HCT116 (cell line): Measurements from ENCODE around the gene SPEF1. TPM values are rescaled to one million over a fixed set of nuclear protein-coding genes. Genes with fewer than 3 reads are reported as not detected.

Source experiments
- ATAC-seq: fragments of 200-7000 bp; cut with Tn5 transposase; 2 replicates; pipeline ENCODE4 v1.9.1; 2020; ENCODE audit warnings: mild to moderate bottlenecking, moderate library complexity
- BruUV-seq: library from RNA; stranded (reverse); fragments of 400-500 nt; replicated peaks from 2 replicates; lab custom pipeline; 2021; lab: Mats Ljungman, UMichigan
- CTCF ChIA-PET: fragments of 300-600 bp; sonication (Branson Sonifier 250); formaldehyde crosslinking; loops from one replicate; lab custom pipeline; 2021; ENCODE audit warnings: antibody characterized with exemption; lab: Charles Lee
- POLR2A ChIA-PET: fragments of 300-600, 350-600 bp; sonication (Branson Sonifier 250); formaldehyde crosslinking; loops from one replicate; lab custom pipeline; 2021; ENCODE audit warnings: antibody characterized with exemption; lab: Charles Lee
- RAD21 ChIA-PET, 2 experiments: fragments of 300-600 bp; sonication (Branson Sonifier 250); formaldehyde crosslinking; loops; one replicate each; lab custom pipeline; 2023; ENCODE audit warnings: low total read pairs in 2 of 2; ENCODE audit not compliant: uncharacterized antibody in 2 of 2, unreplicated experiment in 2 of 2, low non-redundant PET in 1 of 2; lab: Charles Lee
- DNase-seq: peaks from one replicate; pipeline ENCODE4 v3.0.0-alpha.2; 2010; ENCODE audit warnings: low read depth, low spot score
- H2AFZ ChIP-seq: fragments of 200-600 bp; shearing (Covaris generic), sonication (generic); 2 replicates; pipeline ENCODE4 v1.6.1; 2017; ENCODE audit warnings: low read depth, mixed run types, mixed read lengths, antibody characterized with exemption, low read length; ENCODE audit not compliant: poor library complexity, severe bottlenecking
- H3K27ac ChIP-seq: 2 replicates; pipeline ENCODE4 v1.5.1; 2012; ENCODE audit warnings: low read depth, low read length
- H3K27me3 ChIP-seq: fragments of 200-600 bp; sonication (generic); 2 replicates; pipeline ENCODE4 v1.6.1; 2016; ENCODE audit warnings: mixed run types, low read length, mixed read lengths; ENCODE audit not compliant: insufficient read depth
- H3K36me3 ChIP-seq, 2 experiments: fragments of 200-500 bp in 1 of 2; fragments of 200-600 bp in 1 of 2; sonication (Bioruptor generic) in 1 of 2; sonication (generic) in 1 of 2; 2 replicates each; pipeline versions ENCODE4 v1.5.1 to v1.6.1; 2014 to 2016; ENCODE audit warnings: low read length in 2 of 2, inconsistent platforms in 1 of 2, mixed read lengths in 1 of 2, mixed run types in 1 of 2; ENCODE audit not compliant: insufficient read depth in 2 of 2, control insufficient read depth in 1 of 2
- H3K4me1 ChIP-seq, 2 experiments: fragments of 200-600 bp in 1 of 2; sonication (generic) in 1 of 2; 2 replicates each; pipeline versions ENCODE4 v1.5.1 to v1.6.1; 2012 to 2017; ENCODE audit warnings: low read length in 2 of 2, inconsistent platforms in 1 of 2, mild to moderate bottlenecking in 1 of 2, mixed read lengths in 1 of 2, mixed run types in 1 of 2, moderate library complexity in 1 of 2; ENCODE audit not compliant: insufficient read depth in 2 of 2, control insufficient read depth in 1 of 2
- H3K4me2 ChIP-seq: fragments of 200-600 bp; sonication (generic); 2 replicates; pipeline ENCODE4 v1.6.1; 2017; ENCODE audit warnings: mixed run types, low read length, mixed read lengths
- H3K4me3 ChIP-seq, 2 experiments: fragments of 200-600 bp in 1 of 2; sonication (generic) in 1 of 2; replicated peaks in 1 of 2; 2 replicates each; pipeline ENCODE4 v1.5.1; 2011 to 2016; ENCODE audit warnings: low read length in 2 of 2, control low read depth in 1 of 2, low read depth in 1 of 2, mild to moderate bottlenecking in 1 of 2, mixed read lengths in 1 of 2, mixed run types in 1 of 2
- H3K79me2 ChIP-seq: fragments of 200-600 bp; sonication (generic); 2 replicates; pipeline ENCODE4 v1.6.1; 2017; ENCODE audit warnings: mild to moderate bottlenecking, mixed run types, low read length, moderate library complexity, mixed read lengths; ENCODE audit not compliant: insufficient read depth
- H3K9ac ChIP-seq: fragments of 200-600 bp; sonication (generic); 2 replicates; pipeline ENCODE4 v1.6.1; 2016; ENCODE audit warnings: low read length, mixed read lengths
- H3K9me2 ChIP-seq: fragments of 200-600 bp; sonication (generic), shearing (Covaris generic); 2 replicates; pipeline ENCODE4 v1.6.1; 2017; ENCODE audit warnings: mixed run types, mild to moderate bottlenecking, moderate library complexity; ENCODE audit not compliant: insufficient read depth
- H3K9me3 ChIP-seq, 2 experiments: fragments of 200-500 bp in 1 of 2; fragments of 200-600 bp in 1 of 2; sonication (Bioruptor generic) in 1 of 2; sonication (generic) in 1 of 2; 2 replicates each; pipeline ENCODE4 v1.6.1; 2014 to 2017; ENCODE audit warnings: low read length in 2 of 2, mixed read lengths in 2 of 2, inconsistent platforms in 1 of 2, low read depth in 1 of 2, mild to moderate bottlenecking in 1 of 2, mixed run types in 1 of 2, moderate library complexity in 1 of 2; ENCODE audit not compliant: control insufficient read depth in 1 of 2, insufficient read depth in 1 of 2
- H4K20me1 ChIP-seq: fragments of 200-600 bp; sonication (generic), shearing (Covaris generic); 2 replicates; pipeline ENCODE4 v1.6.1; 2017; ENCODE audit warnings: mixed run types, mild to moderate bottlenecking, moderate library complexity; ENCODE audit not compliant: insufficient read depth
- CBX3 ChIP-seq: IDR thresholded peaks from 2 replicates; pipeline ENCODE4 v1.6.1; 2012; ENCODE audit warnings: low read depth
- ELF1 ChIP-seq: IDR thresholded peaks from 2 replicates; pipeline ENCODE4 v1.6.1; 2012; ENCODE audit warnings: low read depth, borderline replicate concordance
- EZH2 ChIP-seq: fragments of 200-600 bp; sonication (generic); IDR thresholded peaks from 2 replicates; pipeline ENCODE4 v1.6.1; 2017; ENCODE audit warnings: antibody characterized with exemption, mixed run types
- EZH2phosphoT487 ChIP-seq: fragments of 200-600 bp; IDR thresholded peaks from 2 replicates; pipeline ENCODE4 v1.6.1; 2018; ENCODE audit warnings: antibody characterized with exemption, borderline replicate concordance
- JUND ChIP-seq: IDR thresholded peaks from 2 replicates; pipeline ENCODE4 v1.6.1; 2012
- POLR2A ChIP-seq: IDR thresholded peaks from 2 replicates; pipeline ENCODE4 v1.7.0; 2011; ENCODE audit warnings: borderline replicate concordance; ENCODE audit not compliant: insufficient read depth, insufficient read length; ENCODE audit errors: extremely low read depth
- SIN3A ChIP-seq: IDR thresholded peaks from 2 replicates; pipeline ENCODE4 v1.6.1; 2012; ENCODE audit warnings: low read depth
- SP1 ChIP-seq: IDR thresholded peaks from 2 replicates; pipeline ENCODE4 v1.6.1; 2012; ENCODE audit warnings: low read depth
- SRF ChIP-seq: IDR thresholded peaks from 2 replicates; pipeline ENCODE4 v1.6.1; 2012; ENCODE audit warnings: low read depth
- TCF7L2 ChIP-seq: IDR thresholded peaks from 2 replicates; pipeline ENCODE4 v1.7.0; 2011; ENCODE audit warnings: borderline replicate concordance, inconsistent platforms; ENCODE audit not compliant: insufficient read depth, insufficient read length; ENCODE audit errors: extremely low read depth
- YY1 ChIP-seq: IDR thresholded peaks from 2 replicates; pipeline ENCODE4 v1.6.1; 2011; ENCODE audit warnings: low read length, low read depth, moderate library complexity, mild to moderate bottlenecking; ENCODE audit not compliant: insufficient replicate concordance; ENCODE audit errors: extremely low read depth
- ZBTB33 ChIP-seq: IDR thresholded peaks from 2 replicates; pipeline ENCODE4 v1.6.1; 2011; ENCODE audit warnings: mild to moderate bottlenecking, low read length, moderate library complexity; ENCODE audit not compliant: insufficient replicate concordance; ENCODE audit errors: extremely low read depth
- ZFX ChIP-seq: fragments of 450-650 bp; IDR thresholded peaks from 2 replicates; pipeline ENCODE4 v1.6.1; 2017
- ZNF274 ChIP-seq: fragments of 200-500 bp; sonication (Bioruptor generic); IDR thresholded peaks from 2 replicates; pipeline ENCODE4 v1.6.1; 2014; ENCODE audit warnings: mild to moderate bottlenecking, low read depth, low read length, inconsistent platforms
- intact Hi-C: fragments of 100-400 bp; cut with micrococcal nuclease; formaldehyde crosslinking; loops from 2 replicates; pipeline ENCODE4 v1.10.0; 2022
- total RNA-seq: library from RNA; stranded (reverse); gene quantifications from one replicate; pipeline ENCODE4 v1.2.1, GENCODE V29; 2021; ENCODE audit not compliant: unreplicated experiment

The SPEF1 gene
- total RNA-seq, 1 experiment from 2014 or later: 0.93 TPM

- no peak for TF ChIP-seq SP1
- TF ChIP-seq YY1: no peak
- TF ChIP-seq POLR2A: no peak
- TF ChIP-seq ELF1: no peak
These were observed 42.9 kb downstream of the SPEF1 start (continued) for GRCh38 chr20:3738111-3739053.

GRCh38 chr20:3735768-3736167 lies 45.5 kb downstream of the SPEF1 start:
- no peak overlapping the region for H3K4me2 ChIP-seq
- no peaks in the 10 kb centered on the region for H3K27me3 ChIP-seq
- CTCF ChIA-PET: no interaction called here
- BruUV-seq: no TSS peak
- RAD21 ChIA-PET: no interaction called here
- no peaks in the 10 kb centered on the region for H3K9me2 ChIP-seq
- no peak overlapping the region for H3K9ac ChIP-seq
- H3K4me1 ChIP-seq: peaks cover 3 to 11% of the 10 kb centered on the region in 2 experiments
- H3K27ac ChIP-seq: no peak overlapping the region
- no peak for DNase-seq
- no peaks in the 10 kb centered on the region for H4K20me1 ChIP-seq
- H3K4me3 ChIP-seq: no peak overlapping the region
- no peaks in the 10 kb centered on the region for H3K36me3 ChIP-seq
- POLR2A ChIA-PET: no interaction called here
- intact Hi-C loops: no loop called here
- no peaks in the 10 kb centered on the region for H3K79me2 ChIP-seq
- no peak overlapping the region for H2AFZ ChIP-seq
- H3K9me3 ChIP-seq: no peaks in the 10 kb centered on the region
- no peak for ATAC-seq
- TF ChIP-seq SP1: no peak
- TF ChIP-seq TCF7L2: no peak
- TF ChIP-seq SIN3A: no peak
- no peak for TF ChIP-seq ZBTB33
- TF ChIP-seq ZFX: no peak
- TF ChIP-seq EZH2phosphoT487: no peak
- TF ChIP-seq ZNF274: no peak
- TF ChIP-seq SRF: no peak
- TF ChIP-seq JUND: no peak
- TF ChIP-seq CBX3: no peak
- TF ChIP-seq EZH2: no peak
